ENCODE data around the gene COG3. TPM values are rescaled to one million over a fixed set of nuclear protein-coding genes. Genes with fewer than 3 reads are reported as not detected.

Gene COG3
- total and polyA plus RNA-seq, 2 of the 13 experiments (the other 11 are each of a cell fraction or from before 2014, with no cell fraction given): 37.8 to 47.5 TPM

DNA sequence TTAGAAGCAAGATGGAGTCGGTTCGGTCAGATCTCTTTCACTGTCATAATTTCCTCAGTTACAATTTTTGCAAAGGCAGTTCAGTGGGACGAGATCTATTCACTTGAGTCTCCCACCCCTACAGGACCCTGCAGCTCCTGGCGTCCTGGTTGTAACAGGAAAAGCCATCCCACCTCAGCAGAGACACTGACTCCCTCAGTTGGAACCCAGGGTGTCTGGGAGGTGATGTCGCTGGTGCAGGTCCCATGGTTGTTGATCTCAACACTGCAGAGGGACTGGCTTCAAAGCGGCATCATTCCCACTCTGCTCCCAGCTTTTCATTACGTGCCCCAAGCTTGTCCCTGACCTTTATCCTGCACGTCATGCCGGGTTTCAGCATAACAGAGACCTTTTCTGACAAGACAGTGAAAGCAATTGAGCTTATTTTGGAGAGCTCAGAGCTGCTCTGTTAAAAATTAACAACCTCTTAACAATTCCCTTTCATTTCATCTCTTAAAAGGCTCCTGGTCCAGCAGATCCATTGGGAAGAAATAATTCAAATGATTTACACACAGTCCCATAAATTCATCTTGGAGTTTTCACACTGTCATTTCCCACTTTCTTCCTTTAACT lies 17.6 kb upstream of the COG3 start (continued):
- TF ChIP-seq ZNF687 (CRISPR knock-in tag; IDR thresholded peaks at IDR 0.05): peak; percentile 97
- TF ChIP-seq MYNN (CRISPR knock-in tag; IDR thresholded peaks at IDR 0.05; ENCODE audit: low read depth): no peak
- TF ChIP-seq TSC22D2 (CRISPR knock-in tag; IDR thresholded peaks at IDR 0.05; ENCODE audit: borderline replicate concordance): 0 out of 2 replicates have a peak, but pooled peaks have one; percentile 73
- TF ChIP-seq MZF1 (CRISPR knock-in tag; IDR thresholded peaks at IDR 0.05; ENCODE audit: borderline replicate concordance): no peak
- TF ChIP-seq ZNF563 (CRISPR knock-in tag; IDR thresholded peaks at IDR 0.05): no peak
- TF ChIP-seq REL (CRISPR knock-in tag; conservative IDR thresholded peaks at IDR 0.05): no peak
- TF ChIP-seq HMGXB4 (CRISPR knock-in tag; IDR thresholded peaks at IDR 0.05; ENCODE audit: borderline replicate concordance in 1 of 2, low read depth in 1 of 2): peak in 1 of 2 experiments; percentile 52; a peak in 1 of 4 replicates
- peak; percentile 48; the same call in 1 of the 2 replicates for TF ChIP-seq ZNF598 (CRISPR knock-in tag; IDR thresholded peaks at IDR 0.05; ENCODE audit: borderline replicate concordance)
- TF ChIP-seq, protein P1, sequence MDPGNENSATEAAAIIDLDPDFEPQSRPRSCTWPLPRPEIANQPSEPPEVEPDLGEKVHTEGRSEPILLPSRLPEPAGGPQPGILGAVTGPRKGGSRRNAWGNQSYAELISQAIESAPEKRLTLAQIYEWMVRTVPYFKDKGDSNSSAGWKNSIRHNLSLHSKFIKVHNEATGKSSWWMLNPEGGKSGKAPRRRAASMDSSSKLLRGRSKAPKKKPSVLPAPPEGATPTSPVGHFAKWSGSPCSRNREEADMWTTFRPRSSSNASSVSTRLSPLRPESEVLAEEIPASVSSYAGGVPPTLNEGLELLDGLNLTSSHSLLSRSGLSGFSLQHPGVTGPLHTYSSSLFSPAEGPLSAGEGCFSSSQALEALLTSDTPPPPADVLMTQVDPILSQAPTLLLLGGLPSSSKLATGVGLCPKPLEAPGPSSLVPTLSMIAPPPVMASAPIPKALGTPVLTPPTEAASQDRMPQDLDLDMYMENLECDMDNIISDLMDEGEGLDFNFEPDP (CRISPR knock-in tag; conservative IDR thresholded peaks at IDR 0.05): no peak
- no peak for TF ChIP-seq ZNF556 (CRISPR knock-in tag; IDR thresholded peaks at IDR 0.05; ENCODE audit: borderline replicate concordance)
- TF ChIP-seq, protein P2, sequence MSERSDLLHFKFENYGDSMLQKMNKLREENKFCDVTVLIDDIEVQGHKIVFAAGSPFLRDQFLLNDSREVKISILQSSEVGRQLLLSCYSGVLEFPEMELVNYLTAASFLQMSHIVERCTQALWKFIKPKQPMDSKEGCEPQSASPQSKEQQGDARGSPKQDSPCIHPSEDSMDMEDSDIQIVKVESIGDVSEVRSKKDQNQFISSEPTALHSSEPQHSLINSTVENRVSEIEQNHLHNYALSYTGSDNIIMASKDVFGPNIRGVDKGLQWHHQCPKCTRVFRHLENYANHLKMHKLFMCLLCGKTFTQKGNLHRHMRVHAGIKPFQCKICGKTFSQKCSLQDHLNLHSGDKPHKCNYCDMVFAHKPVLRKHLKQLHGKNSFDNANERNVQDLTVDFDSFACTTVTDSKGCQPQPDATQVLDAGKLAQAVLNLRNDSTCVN (CRISPR knock-in tag; IDR thresholded peaks at IDR 0.05; ENCODE audit: borderline replicate concordance): peak; percentile 40; the same call in 1 of the 2 replicates
- peak; percentile 86 for TF ChIP-seq TFE3 (CRISPR knock-in tag; IDR thresholded peaks at IDR 0.05)
- TF ChIP-seq, protein P3, sequence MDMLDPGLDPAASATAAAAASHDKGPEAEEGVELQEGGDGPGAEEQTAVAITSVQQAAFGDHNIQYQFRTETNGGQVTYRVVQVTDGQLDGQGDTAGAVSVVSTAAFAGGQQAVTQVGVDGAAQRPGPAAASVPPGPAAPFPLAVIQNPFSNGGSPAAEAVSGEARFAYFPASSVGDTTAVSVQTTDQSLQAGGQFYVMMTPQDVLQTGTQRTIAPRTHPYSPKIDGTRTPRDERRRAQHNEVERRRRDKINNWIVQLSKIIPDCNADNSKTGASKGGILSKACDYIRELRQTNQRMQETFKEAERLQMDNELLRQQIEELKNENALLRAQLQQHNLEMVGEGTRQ (IDR thresholded peaks at IDR 0.05; ENCODE audit: low read depth, low read length): no peak
- TF ChIP-seq, protein P3 (CRISPR knock-in tag; IDR thresholded peaks at IDR 0.05; ENCODE audit: borderline replicate concordance): no peak
- TF ChIP-seq MAFG (CRISPR knock-in tag; IDR thresholded peaks at IDR 0.05): no peak
